ENCODE measurements around the gene PRMT6.
"Not testable (repeated sequence)": the region's sequence is repeated elsewhere in the genome, so short reads cannot be mapped to it uniquely, and the experiment has no call there.

PRMT6 gene

DNA sequence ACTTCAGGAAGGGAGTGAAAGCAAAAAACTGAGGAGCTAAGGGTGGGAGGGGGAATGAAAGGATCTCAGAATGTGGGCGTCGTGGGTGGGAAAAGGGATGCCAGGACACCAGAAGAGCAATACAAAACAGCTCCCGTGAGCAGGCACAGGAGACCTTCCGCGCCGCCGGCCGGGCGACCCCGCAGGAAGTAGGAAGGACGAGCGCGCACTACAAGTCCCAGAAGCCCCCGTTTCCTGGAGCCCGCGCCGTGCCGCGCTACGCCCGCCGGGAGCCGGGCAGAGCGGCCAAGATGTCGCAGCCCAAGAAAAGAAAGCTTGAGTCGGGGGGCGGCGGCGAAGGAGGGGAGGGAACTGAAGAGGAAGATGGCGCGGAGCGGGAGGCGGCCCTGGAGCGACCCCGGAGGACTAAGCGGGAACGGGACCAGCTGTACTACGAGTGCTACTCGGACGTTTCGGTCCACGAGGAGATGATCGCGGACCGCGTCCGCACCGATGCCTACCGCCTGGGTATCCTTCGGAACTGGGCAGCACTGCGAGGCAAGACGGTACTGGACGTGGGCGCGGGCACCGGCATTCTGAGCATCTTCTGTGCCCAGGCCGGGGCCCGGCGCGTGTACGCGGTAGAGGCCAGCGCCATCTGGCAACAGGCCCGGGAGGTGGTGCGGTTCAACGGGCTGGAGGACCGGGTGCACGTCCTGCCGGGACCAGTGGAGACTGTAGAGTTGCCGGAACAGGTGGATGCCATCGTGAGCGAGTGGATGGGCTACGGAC is at the start of gene PRMT6:
PRMT6 (plus strand) TSS at position 249 of the 771 bp plus-strand sequence; CDS start at position 291, 42 bp downstream.
- peak; percentile 81 for DNase-seq

DNA sequence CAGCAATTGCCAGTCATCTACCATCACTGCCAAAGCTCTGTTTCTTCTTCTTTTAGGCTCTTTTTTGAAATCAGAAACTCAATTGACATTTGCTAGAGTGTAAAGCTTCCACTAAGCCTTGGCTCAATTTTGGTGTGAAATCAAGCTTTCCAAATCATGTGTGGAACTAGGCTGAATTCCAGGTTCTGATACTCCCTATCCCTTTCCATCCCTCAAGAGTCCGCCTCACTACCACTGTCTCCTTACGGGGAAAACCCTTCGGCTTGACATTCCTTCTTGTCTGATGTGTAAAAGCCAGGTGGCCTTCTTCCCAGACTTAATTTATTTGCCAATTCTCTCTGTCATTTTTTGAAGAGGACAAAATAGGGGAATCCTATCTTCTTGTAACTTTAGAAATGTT is 47.2 kb upstream of the PRMT6 start:
- no peak for DNase-seq

DNA sequence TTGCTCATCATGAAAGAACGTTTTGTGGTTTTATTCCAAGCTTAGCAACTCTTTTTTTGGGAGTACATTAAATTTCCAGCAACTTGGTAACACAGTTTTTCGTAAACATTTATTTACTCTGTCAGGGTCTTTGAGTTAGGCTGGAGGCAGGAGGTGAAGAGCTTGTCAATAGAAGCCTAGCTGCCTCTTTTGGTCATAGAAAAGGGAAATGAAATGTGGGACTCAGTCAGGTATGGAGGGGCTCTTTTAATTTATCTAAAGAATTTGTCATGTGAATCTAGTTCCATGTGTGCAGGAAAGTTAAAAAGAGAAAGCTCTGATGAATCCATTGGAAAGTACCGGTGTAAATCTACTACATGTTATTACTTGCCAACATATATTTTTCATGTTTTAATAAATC is 45.9 kb upstream of the PRMT6 start:
- DNase-seq, result no peak

DNA sequence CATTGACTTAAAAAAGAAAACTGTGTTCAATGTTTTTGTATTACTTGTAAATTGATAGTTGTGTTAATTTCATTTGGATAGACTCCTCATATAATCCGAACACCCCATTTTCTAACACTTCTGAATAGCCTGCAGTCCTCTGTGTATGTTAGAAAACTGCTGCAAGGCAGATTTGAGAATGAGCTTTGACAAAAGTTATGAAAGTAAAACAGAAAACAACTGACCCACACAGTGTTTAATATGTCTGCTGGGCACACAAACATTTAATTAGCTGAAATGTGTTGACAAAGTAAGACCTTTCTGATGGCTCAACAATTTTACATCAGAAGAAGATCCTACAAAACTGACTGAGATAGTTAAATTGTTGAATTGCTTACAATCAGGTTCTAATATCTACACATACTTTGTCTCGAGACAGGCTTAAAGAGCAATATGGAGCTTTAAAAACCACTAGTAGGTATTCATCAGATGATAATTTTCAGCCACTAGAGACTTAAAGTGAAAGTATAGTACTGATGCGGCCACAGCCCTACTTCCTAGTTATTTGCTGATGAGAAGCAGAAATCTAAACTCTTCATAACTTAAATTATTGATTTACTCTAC is 40.0 kb upstream of the PRMT6 start:
- no peak for DNase-seq

DNA sequence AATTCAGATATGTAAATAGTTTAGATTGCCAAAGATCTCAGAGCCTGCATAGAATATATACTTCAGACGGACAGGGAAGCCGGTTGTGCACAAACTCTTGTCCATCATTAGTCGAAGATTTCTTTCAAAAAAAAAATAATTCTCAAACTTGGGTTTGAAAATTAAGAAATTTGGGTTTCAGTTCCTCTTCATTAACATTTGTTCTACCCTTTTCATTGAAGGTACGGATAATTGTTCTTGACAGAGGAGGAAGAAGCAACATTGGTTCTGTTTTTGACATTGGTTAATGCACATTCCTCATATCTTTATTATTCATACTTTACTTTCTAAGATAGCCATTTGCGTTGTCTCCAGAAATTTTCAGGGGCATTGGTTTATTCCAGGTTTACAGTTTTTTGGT is 38.0 kb upstream of the PRMT6 start:
- no peak for DNase-seq

DNA sequence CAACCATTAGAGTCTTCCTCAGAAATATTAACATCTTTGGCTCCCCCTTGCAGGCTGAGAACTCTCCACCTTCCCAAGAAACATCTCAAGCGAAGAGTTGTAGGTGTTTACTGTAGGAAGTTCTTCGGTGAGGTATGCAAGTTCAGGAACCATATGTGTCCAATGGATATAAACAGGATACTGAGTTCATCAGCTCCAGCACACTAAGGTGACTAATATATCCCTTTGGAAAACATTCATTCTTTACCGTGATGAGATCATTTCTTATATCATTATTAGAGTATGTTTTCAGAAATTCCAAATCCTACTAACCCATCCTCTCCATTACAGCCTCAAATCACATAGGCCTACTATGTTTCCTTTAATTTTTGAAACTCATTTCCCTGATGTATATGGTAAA is 37.3 kb upstream of the PRMT6 start:
- no peak for DNase-seq

DNA sequence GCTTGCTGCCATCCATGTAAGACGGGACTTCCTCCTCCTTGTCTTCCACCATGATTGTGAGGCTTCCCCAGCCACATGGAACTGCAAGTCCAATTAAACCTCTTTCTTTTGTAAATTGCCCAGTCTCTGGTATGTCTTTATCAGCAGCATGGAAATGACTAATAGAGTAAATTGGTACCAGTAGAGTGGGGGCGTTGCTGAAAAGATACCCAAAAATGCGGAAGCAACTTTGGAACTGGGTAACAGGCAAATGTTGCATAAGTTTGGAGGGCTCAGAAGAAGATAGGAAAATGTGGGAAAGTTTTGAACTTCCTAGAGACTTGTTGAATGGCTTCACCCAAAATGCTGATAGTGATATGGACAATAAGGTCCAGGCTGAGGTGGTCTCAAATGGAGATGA is 17.6 kb upstream of the PRMT6 start:
- not testable (repeated sequence) for DNase-seq

DNA sequence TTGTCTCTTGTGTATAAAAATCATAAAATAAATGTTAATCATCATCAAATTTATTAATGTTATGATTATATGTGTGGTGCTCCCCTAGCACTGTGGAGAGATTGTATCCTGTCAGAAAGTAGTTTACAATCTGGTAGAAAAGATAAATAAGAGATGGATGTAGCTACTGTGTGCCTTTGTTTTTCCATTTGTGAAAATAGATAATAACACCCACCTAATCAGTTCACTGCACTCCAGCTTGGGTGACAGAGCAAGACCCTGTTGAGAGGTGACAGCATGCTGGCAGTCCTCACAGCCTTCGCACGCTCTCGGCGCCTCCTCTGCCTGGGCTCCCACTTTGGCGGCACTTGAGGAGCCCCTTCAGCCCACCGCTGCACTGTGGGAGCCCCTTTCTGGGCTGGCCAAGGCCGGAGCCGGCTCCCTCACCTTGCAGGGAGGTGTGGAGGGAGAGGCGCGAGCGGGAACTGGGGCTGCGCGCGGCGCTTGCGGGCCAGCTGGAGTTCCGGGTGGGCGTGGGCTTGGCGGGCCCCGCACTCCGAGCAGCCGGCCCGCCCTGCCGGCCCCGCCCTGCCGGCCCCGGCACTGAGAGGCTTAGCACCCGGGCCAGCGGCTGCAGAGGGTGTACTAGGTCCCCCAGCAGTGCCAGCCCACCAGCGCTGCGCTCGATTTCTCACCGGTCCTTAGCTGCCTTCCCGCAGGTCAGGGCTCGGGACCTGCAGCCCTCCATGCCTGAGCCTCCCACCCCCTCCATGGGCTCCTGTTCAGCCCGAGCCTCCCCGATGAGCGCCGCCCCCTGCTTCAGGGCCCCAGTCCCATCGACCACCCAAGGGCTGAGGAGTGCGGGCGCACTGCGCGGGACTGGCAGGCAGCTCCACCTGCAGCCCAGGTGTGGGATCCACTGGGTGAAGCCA is 11.9 kb upstream of the PRMT6 start:
- DNase-seq, result not testable (repeated sequence)

DNA sequence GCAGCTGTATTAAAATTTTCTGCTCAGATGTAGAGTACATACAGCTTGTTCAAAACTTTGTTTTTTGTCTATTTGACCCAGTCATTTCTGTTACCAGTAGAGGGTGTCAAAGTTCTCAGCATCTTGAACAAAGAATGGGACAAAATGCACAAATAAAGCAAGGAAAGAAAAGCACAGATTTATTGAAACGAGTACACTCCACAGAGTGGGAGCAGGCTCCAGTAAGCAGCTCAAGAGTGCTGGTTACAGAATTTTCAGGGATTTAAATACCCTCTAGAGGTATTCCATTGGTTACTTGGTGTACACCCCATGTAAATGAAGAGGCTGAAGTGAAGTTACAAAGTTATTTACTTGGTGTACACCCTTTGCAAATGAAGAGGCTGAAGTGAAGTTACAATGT is 8.9 kb upstream of the PRMT6 start:
- no peak for DNase-seq

DNA sequence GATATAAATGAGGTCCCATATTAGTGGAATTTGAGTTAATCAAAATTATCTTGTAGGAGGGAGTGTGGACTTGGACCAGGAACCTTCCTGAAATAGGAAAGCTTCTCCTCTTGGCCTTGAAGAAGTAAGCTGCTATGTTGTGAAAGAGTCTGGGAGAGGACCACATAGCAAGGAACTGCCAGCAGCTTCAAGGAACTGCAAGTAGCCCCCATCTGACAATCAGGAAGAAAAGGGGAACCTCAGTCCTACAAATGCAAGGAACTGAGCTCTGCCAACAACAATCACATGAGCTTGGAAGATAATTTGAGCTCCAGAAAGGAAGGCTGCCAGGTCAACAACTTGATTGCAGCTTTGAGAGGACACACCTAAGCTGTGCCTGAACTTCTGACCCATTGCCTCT is 8.2 kb upstream of the PRMT6 start:
- no peak for DNase-seq

DNA sequence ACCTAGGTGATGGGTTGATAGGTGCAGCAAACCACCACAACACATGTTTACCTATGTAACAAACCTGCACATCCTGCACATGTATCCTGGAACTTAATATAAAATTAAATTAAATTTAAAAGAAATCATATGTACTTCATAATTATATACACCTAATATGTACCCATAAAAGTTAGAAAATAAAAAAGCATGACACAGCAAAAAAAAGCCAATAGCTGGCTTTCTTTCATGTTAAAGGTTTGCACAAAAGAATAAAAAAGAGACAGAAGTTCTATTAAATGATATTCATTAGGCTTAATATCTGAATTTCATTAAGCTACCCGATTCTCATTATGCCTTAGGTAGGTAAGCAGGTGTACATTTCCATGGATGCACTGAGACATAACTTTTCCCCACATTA is 5.2 kb upstream of the PRMT6 start:
- DNase-seq, result no peak

DNA sequence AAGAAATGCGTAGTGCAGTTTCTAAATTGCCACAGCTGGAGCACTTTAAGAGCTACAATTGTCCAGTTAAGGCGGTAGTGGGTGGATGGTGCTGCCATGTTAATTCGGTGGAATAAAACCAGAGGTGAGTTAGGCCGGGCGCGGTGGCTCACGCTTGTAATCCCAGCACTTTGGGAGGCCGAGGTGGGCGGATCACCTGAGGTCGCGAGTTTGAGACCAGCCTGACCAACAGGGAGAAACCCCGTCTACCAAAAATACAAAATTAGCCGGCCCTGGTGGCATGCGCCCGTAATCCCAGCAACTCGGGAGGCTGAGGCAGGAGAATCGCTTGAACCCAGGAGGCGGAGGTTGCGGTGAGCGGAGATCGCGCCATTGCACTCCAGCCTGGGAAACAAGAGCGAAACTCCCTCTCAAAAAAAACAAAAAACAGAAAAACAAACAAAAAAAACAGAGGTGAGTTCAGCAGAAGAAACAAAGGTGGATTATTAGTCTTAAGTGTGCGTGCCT is 502 bp upstream of the PRMT6 start:
- DNase-seq, result not testable (repeated sequence)

DNA sequence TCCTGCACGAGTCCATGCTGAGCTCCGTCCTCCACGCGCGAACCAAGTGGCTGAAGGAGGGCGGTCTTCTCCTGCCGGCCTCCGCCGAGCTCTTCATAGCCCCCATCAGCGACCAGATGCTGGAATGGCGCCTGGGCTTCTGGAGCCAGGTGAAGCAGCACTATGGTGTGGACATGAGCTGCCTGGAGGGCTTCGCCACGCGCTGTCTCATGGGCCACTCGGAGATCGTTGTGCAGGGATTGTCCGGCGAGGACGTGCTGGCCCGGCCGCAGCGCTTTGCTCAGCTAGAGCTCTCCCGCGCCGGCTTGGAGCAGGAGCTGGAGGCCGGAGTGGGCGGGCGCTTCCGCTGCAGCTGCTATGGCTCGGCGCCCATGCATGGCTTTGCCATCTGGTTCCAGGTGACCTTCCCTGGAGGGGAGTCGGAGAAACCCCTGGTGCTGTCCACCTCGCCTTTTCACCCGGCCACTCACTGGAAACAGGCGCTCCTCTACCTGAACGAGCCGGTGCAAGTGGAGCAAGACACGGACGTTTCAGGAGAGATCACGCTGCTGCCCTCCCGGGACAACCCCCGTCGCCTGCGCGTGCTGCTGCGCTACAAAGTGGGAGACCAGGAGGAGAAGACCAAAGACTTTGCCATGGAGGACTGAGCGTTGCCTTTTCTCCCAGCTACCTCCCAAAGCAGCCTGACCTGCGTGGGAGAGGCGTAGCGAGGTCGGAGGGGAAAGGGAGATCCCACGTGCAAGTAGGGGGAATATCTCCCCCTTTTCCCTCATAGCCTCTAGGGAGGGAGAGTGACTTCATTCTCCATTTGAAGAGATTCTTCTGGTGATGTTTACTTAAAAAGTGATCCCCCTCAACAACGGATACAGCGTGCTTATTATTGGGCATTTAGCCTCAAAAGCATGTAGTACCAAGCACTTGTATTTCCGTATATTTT is 991 bp downstream of the PRMT6 start:
- peak; percentile 53 for DNase-seq

DNA sequence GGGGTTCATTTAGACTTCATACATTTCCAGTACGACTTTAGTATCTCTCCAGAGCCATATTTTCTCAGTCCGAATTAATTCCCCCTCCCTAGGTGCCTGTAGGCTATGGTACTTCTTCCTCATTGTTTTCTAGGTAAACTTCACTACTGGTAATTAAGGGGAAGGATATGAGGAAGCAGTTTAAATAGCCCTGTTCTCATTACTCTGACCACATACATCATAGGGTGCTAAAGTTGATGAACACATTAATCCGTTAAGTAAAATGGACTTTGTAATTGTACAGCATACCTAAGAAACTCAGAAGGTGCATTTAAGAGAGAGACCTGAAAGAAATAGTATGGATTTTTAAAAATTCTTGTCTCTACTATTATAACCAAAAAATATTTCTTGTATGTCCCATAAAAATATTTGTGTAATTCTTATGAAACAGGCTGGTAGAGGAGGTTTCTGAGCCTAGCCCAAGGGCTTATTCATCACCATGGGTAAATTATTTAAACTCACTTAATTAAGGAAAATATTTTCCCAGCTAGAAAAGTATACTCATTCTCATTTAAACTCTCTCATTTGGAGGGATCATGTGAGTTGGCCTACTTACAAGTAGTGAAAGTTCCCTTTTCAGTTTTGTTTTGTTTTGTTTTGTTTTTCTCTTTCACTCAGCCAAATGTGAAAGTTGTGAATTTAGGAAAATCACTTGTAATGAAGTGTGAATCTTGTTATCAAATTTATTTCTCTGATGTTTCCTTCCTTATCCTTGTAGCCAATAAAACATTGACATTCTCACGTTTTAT is 2.0 kb downstream of the PRMT6 start:
- no peak for DNase-seq

DNA sequence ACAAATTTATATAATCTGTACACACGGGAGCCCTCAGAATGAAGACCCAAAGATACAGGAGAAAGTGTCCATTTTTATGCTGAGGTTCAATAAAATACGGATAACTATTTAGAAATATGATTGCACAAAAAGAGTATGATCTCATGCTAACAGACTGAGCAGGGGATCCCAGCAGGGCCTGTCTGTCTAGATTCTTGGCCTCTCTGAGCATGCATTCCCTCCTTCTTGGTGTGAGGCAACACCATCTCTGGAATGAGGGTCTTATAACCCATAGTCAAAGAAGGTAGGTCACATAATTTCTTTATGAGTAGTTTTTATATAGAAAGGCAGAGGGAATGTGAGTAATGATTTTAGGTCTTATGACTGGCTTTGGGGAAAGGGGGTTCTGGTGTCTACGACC is 5.4 kb downstream of the PRMT6 start:
- no peak for DNase-seq

DNA sequence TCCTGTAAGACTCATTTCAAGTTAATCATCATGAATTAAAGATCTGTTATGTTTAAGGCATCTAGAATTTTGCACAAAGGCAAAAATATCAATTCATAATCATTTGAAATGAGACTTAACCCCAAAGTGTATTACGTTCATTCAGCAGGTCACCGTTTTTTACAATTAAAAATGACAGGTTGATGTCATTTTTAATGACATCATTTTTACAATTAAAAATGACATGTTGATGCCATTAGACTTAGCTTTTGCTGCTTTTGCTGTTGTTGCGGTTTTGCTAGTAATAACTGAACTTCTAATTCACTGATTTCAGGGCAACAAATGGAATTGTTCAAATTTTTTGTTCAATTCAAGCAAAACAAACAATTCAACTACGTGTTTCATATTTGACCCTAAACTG is 17.0 kb downstream of the PRMT6 start:
- no peak for DNase-seq

DNA sequence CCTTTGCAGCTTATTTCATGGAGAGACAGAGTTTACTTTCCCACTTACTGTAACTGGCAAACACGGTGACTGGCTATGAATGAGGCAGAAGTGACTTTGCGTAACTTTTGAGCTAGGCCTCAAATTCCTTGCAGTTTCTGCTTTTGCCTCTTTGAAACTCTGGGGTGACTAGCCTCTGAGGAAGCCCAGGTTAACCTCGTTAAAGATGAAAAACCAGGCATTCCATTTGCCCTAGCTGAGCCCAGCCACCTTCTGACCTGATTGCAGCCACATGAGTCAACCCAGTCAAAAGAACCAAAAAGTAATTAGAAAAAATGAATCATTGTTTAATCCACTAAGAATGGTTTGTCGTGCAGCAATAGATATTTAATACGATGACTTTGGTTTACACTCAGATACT is 20.4 kb downstream of the PRMT6 start:
- DNase-seq, result no peak

DNA sequence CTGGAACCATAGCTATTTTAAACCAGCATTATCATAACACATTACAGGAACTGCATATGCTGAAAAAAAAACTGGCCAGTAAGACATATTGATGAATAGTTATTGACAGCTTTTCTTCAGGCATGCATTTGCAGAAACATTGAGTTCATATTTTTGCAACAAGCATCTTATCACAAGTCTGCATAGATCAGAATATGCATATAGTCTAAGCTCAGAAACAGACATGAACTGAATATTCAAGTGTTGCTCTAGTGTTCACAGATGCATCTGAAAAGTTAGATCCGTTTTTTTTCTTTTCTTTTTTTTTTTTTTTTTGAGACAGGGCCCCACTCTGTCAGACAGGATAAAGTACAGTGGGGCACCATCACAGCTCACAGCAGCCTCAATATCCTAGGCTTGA is 22.8 kb downstream of the PRMT6 start:
- DNase-seq, result no peak

DNA sequence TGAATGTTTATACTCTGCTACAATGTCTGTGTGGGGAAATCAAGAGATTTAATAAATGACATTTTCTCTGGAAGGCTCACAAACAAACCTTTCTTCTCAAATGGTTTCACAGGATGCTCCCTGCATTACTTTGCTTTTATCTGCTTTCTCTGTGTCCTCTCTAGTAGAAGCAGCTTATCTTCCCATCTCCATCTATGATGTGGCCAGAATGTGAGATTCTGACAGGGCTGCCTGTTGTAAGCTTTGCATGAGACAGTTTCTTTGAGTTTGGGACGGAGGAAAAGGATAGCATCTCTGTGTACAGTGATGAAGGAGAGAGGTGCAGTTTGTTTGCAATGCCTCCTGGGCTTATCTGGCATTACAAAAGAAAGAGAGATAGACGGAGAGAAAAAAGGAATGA is 24.6 kb downstream of the PRMT6 start:
- no peak for DNase-seq

DNA sequence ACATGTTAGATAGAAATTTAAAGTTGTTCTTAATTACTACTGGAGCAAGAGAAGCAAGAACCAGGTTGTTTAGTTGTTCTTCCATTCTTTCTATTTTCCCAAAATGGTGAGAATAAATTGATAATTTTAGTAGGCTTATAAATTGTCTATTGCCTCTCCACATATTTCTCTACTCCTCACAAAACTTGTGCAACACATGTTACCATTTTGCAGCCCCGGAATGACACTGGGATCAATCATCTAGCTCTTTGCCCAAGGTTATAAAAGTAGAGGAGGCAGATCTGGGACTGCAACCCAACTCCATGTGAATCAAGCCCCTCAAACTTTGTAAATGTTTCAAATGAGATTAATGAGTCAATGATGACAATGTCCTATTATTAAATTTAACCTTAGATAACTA is 34.9 kb downstream of the PRMT6 start:
- DNase-seq, result no peak

DNA sequence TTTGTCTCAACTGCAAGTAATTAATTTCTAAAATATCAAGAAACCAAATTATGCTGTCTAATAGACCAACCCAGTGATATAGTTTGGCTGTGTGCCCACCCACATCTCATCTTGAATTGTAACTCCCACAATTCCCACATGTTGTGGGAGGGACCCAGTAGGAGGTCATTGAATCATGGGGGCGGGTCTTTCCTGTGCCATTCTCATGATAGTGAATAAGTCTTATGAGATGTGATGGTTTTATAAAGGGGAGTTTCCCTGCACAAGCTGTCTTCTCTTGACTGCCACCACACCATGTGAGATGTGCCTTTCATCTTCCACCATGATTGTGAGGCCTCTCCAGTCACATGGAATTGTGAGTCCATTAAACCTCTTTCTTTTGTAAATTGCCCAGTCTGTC is 36.9 kb downstream of the PRMT6 start:
- DNase-seq, result not testable (repeated sequence)

DNA sequence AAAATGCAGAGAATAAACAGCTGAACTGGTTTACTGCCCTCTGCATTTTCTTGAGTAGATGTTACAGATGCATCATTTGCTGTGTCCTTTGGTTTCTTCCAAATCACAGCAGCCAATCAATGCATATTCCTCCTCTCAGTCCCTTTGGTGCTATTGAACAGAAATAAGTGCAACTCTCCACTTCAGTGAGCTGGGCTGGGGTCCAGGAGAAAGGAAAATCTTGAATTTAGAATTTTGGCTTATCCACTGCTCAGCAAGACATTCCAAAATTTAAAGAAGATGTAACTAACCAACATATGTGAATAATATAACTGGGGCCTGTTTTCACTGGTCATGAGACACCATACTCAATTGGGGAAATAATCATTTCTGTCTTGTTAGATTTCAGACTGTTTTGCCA is 39.2 kb downstream of the PRMT6 start:
- DNase-seq, result no peak

Measured in stimulated activated CD4-positive, alpha-beta T cell treated with anti-CD3 and anti-CD28 coated beads, Interleukin-12 subunit alpha, Interleukin-12 subunit beta, amount 100 ng/mL, for 4 hours (primary cell).